Neural cell (in vitro differentiated cells): Measurements from ENCODE around the gene BANF1. TPM values are rescaled to one million over a fixed set of nuclear protein-coding genes. Genes with fewer than 3 reads are reported as not detected.

Source experiments
- polyA plus RNA-seq: library from polyadenylated mRNA; depleted of rRNA; stranded (reverse); fragments of >200 nt; gene quantifications from 2 replicates; pipeline ENCODE4 v1.2.3, GENCODE V29; 2014

BANF1 gene
- polyA plus RNA-seq, 1 donor from 2014 or later = 60.0 TPM

Other genes starting within 250 kb of the BANF1 start
- 0.52 and 1.3 TPM in 2 replicates for gene AP5B1, start 221.5 kb upstream of the BANF1 start, polyA plus RNA-seq
- not detected in 2 replicates for gene OVOL1, start 215.4 kb upstream of the BANF1 start, polyA plus RNA-seq
- gene SNX32, start 168.5 kb upstream of the BANF1 start, polyA plus RNA-seq = 12.6 and 16.0 TPM in 2 replicates
- gene CFL1, start 144.3 kb upstream of the BANF1 start, polyA plus RNA-seq = 1,633 and 1,984 TPM in 2 replicates
- 183 and 211 TPM in 2 replicates for gene MUS81, start 142.1 kb upstream of the BANF1 start, polyA plus RNA-seq
- 0.50 and 0.67 TPM in 2 replicates for gene EFEMP2, start 129.7 kb upstream of the BANF1 start, polyA plus RNA-seq
- not detected in 2 replicates for gene CTSW, start 122.7 kb upstream of the BANF1 start, polyA plus RNA-seq
- gene FIBP, start 114.0 kb upstream of the BANF1 start, polyA plus RNA-seq = 248 and 284 TPM in 2 replicates
- gene CCDC85B, start 111.8 kb upstream of the BANF1 start, polyA plus RNA-seq = 28.5 TPM in 2 replicates
- gene FOSL1, start 102.1 kb upstream of the BANF1 start, polyA plus RNA-seq = 0.68 TPM in 1 of 2 replicates, not detected in the other
- gene C11orf68, start 83.4 kb upstream of the BANF1 start, polyA plus RNA-seq = 13.3 and 20.4 TPM in 2 replicates
- 242 and 259 TPM in 2 replicates for gene DRAP1, start 83.1 kb upstream of the BANF1 start, polyA plus RNA-seq
- gene TSGA10IP, start 57.0 kb upstream of the BANF1 start, polyA plus RNA-seq = 0.34 and 0.53 TPM in 2 replicates
- 34.9 and 38.4 TPM in 2 replicates for gene SART1, start 40.8 kb upstream of the BANF1 start, polyA plus RNA-seq
- 34.9 and 35.4 TPM in 2 replicates for gene EIF1AD, start 346 bp upstream of the BANF1 start, polyA plus RNA-seq
- not detected in 2 replicates for gene CST6, start 9.5 kb downstream of the BANF1 start, polyA plus RNA-seq
- not detected in 2 replicates for gene CATSPER1, start 24.0 kb downstream of the BANF1 start, polyA plus RNA-seq
- gene GAL3ST3, start 46.7 kb downstream of the BANF1 start, polyA plus RNA-seq = 16.7 and 17.2 TPM in 2 replicates
- 121 and 145 TPM in 2 replicates for gene SF3B2, start 49.9 kb downstream of the BANF1 start, polyA plus RNA-seq
- 12.1 and 14.4 TPM in 2 replicates for gene PACS1, start 67.8 kb downstream of the BANF1 start, polyA plus RNA-seq